A549 (cell line): ENCODE results near the gene CCSER1.

Experiments
- BHLHE40 ChIP-seq: IDR thresholded peaks from 2 replicates; pipeline ENCODE4 v1.6.1; 2012; ENCODE audit warnings: low read depth, low read length, inconsistent platforms
- CEBPB ChIP-seq, 2 experiments: fragments of >200 bp in 1 of 2; sonication (Bioruptor Twin) in 1 of 2; formaldehyde crosslinking in 1 of 2; IDR thresholded peaks; 2 replicates each; pipeline ENCODE4 v1.6.1; 2012 to 2016
- CTCF ChIP-seq: fragments of >200 bp; sonication (Bioruptor Twin); formaldehyde crosslinking; IDR thresholded peaks from 3 replicates; pipeline ENCODE4 v1.5.1; 2016
- FOSL2 ChIP-seq, 2 experiments: fragments of 450-650 bp in 1 of 2; fragments of >200 bp in 1 of 2; sonication (Bioruptor Twin) in 1 of 2; formaldehyde crosslinking; IDR thresholded peaks; 2 replicates each; pipeline versions ENCODE4 v1.5.0 to v1.6.1; 2016 to 2020; ENCODE audit warnings: mild to moderate bottlenecking in 1 of 2, moderate library complexity in 1 of 2
- HMGXB4 ChIP-seq: fragments of 250-450 bp; sonication (Bioruptor Pico); IDR thresholded peaks from 2 replicates; pipeline ENCODE4 v1.5.0; 2021; ENCODE audit warnings: mild to moderate bottlenecking, moderate library complexity, borderline replicate concordance
- MAX ChIP-seq: IDR thresholded peaks from 2 replicates; pipeline ENCODE4 v1.6.1; 2012
- PHF8 ChIP-seq: fragments of 200-600 bp; sonication (generic); IDR thresholded peaks from 2 replicates; pipeline ENCODE4 v1.6.1; 2016; ENCODE audit warnings: low read depth, mild to moderate bottlenecking, antibody characterized with exemption, moderate library complexity, borderline replicate concordance
- SMC3 ChIP-seq: fragments of >200 bp; sonication (Bioruptor Twin); formaldehyde crosslinking; IDR thresholded peaks from 3 replicates; pipeline ENCODE4 v1.6.1; 2018; ENCODE audit warnings: inconsistent platforms

GRCh38 chr4:90798948-90799347, 671.8 kb downstream of the CCSER1 start:
- TF ChIP-seq CTCF, result no peak
- no peak for TF ChIP-seq FOSL2 (IDR thresholded peaks at IDR 0.05)
- TF ChIP-seq FOSL2 (CRISPR knock-in tag; IDR thresholded peaks at IDR 0.05), result no peak
- TF ChIP-seq BHLHE40, result no peak
- TF ChIP-seq MAX, result no peak
- no peak for TF ChIP-seq SMC3
- no peak for TF ChIP-seq CEBPB (IDR thresholded peaks at IDR 0.05)
- no peak for TF ChIP-seq PHF8
- TF ChIP-seq HMGXB4, result no peak
